Endothelial cell of umbilical vein (primary cell): Measurements from ENCODE around the gene TGFBR2.

Experiments
- EZH2 ChIP-seq: IDR thresholded peaks from 2 replicates; pipeline ENCODE4 v1.6.1; 2012; ENCODE audit warnings: borderline replicate concordance, low read depth, mild to moderate bottlenecking, moderate library complexity, low read length, inconsistent platforms; ENCODE audit not compliant: severe bottlenecking
- FOS ChIP-seq: IDR thresholded peaks from 2 replicates; pipeline ENCODE4 v1.6.1; 2011; ENCODE audit warnings: mild to moderate bottlenecking, low read length, moderate library complexity, borderline replicate concordance; ENCODE audit not compliant: insufficient read depth
- GATA2 ChIP-seq: IDR thresholded peaks from 2 replicates; pipeline ENCODE4 v1.7.0; 2011; ENCODE audit warnings: low read depth, mild to moderate bottlenecking, moderate library complexity, mixed read lengths, low read length; ENCODE audit not compliant: insufficient read length, insufficient read depth
- JUN ChIP-seq: IDR thresholded peaks from 2 replicates; pipeline ENCODE4 v1.6.1; 2011; ENCODE audit warnings: borderline replicate concordance, low read depth; ENCODE audit not compliant: insufficient read length, insufficient read depth
- MYC ChIP-seq: IDR thresholded peaks from one replicate; pipeline ENCODE4 v1.6.1; 2011; ENCODE audit warnings: mild to moderate bottlenecking, low read depth, low read length
- POLR2A ChIP-seq: IDR thresholded peaks from 2 replicates; pipeline ENCODE4 v1.6.1; 2012; ENCODE audit warnings: low read depth, mild to moderate bottlenecking, control low read depth, low read length
- POLR2AphosphoS5 ChIP-seq: IDR thresholded peaks from 2 replicates; pipeline ENCODE4 v1.6.1; 2012; ENCODE audit warnings: low read depth, mild to moderate bottlenecking, control low read depth, low read length, moderate library complexity; ENCODE audit not compliant: insufficient read depth
- TF ChIP-seq, protein P1 (sequence below), 2 donors: IDR thresholded peaks; 1 replicate in 1 of 2; 2 replicates in 1 of 2; pipeline ENCODE4 v1.5.1; 2011; ENCODE audit warnings: low read length in 2 of 2, mild to moderate bottlenecking in 2 of 2, moderate library complexity in 2 of 2, control low read depth in 1 of 2, inconsistent platforms in 1 of 2, low read depth in 1 of 2; ENCODE audit not compliant: insufficient read depth in 1 of 2; ENCODE audit errors: extremely low read depth in 1 of 2
- TF ChIP-seq, protein P2 (sequence below): IDR thresholded peaks from 2 replicates; pipeline ENCODE4 v1.6.1; 2011; ENCODE audit not compliant: insufficient read depth, insufficient read length

GRCh38 chr3:30642849-30643361 lies 36.5 kb downstream of the TGFBR2 start:
- TF ChIP-seq, protein P1, sequence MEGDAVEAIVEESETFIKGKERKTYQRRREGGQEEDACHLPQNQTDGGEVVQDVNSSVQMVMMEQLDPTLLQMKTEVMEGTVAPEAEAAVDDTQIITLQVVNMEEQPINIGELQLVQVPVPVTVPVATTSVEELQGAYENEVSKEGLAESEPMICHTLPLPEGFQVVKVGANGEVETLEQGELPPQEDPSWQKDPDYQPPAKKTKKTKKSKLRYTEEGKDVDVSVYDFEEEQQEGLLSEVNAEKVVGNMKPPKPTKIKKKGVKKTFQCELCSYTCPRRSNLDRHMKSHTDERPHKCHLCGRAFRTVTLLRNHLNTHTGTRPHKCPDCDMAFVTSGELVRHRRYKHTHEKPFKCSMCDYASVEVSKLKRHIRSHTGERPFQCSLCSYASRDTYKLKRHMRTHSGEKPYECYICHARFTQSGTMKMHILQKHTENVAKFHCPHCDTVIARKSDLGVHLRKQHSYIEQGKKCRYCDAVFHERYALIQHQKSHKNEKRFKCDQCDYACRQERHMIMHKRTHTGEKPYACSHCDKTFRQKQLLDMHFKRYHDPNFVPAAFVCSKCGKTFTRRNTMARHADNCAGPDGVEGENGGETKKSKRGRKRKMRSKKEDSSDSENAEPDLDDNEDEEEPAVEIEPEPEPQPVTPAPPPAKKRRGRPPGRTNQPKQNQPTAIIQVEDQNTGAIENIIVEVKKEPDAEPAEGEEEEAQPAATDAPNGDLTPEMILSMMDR (IDR thresholded peaks at IDR 0.05; ENCODE audit: extremely low read depth in 1 of 2, insufficient read depth in 1 of 2, low read depth in 1 of 2, low read length in 2 of 2), result no peak
- TF ChIP-seq POLR2A (no peak), JUN (no peak), EZH2 (no peak), GATA2 (no peak), MYC (no peak), POLR2AphosphoS5 (no peak), FOS (no peak)
- TF ChIP-seq, protein P2, sequence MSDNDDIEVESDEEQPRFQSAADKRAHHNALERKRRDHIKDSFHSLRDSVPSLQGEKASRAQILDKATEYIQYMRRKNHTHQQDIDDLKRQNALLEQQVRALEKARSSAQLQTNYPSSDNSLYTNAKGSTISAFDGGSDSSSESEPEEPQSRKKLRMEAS, result no peak
